Thoracic aorta (tissue), 2 donors: ENCODE data around the gene SPATS2L. TPM values are rescaled to one million over a fixed set of nuclear protein-coding genes. Genes with fewer than 3 reads are reported as not detected.

Source experiments
- ATAC-seq: fragments of 150-250 bp; one replicate; pipeline ENCODE4 v1.8.0; 2017; ENCODE audit warnings: low read depth; ENCODE audit not compliant: insufficient number of reproducible peaks, low FRiP score
- DNase-seq: peaks from one replicate; pipeline ENCODE4 v3.0.0-alpha.2; 2020; ENCODE audit warnings: low spot score
- H3K27ac ChIP-seq, 2 donors: fragments of 200-600 bp; sonication (generic); 1 replicate in 1 of 2; 2 replicates in 1 of 2; pipeline ENCODE4 v1.5.1; 2016; ENCODE audit warnings: mild to moderate bottlenecking in 2 of 2, moderate library complexity in 2 of 2
- H3K27me3 ChIP-seq: fragments of 200-600 bp; sonication (generic); replicated peaks from 2 replicates; pipeline ENCODE4 v1.6.0; 2016; ENCODE audit warnings: mild to moderate bottlenecking; ENCODE audit not compliant: insufficient read depth
- H3K36me3 ChIP-seq: fragments of 200-600 bp; sonication (generic); one replicate; pipeline ENCODE4 v1.5.1; 2016
- H3K4me1 ChIP-seq, 2 donors: fragments of 200-600 bp; sonication (generic); 1 replicate in 1 of 2; 2 replicates in 1 of 2; pipeline versions ENCODE4 v1.5.1 to v1.6.0; 2016; ENCODE audit warnings: low read depth in 2 of 2, mild to moderate bottlenecking in 1 of 2; ENCODE audit not compliant: control insufficient read depth in 1 of 2
- H3K4me3 ChIP-seq: fragments of 200-600 bp; sonication (generic); 2 replicates; pipeline ENCODE4 v1.5.1; 2016; ENCODE audit warnings: mild to moderate bottlenecking
- H3K9me3 ChIP-seq: fragments of 200-600 bp; sonication (generic); 2 replicates; pipeline ENCODE4 v1.5.1; 2016
- total RNA-seq, 2 donors: library from RNA; depleted of rRNA; stranded (reverse); fragments of >200 nt; gene quantifications; one replicate each; pipeline versions ENCODE4 v1.1.0 to v1.2.3, GENCODE V29; 2016
- TF ChIP-seq, protein P1 (sequence below): fragments of 200-600 bp; sonication (generic); IDR thresholded peaks from one replicate; pipeline ENCODE4 v1.5.1; 2019; ENCODE audit warnings: antibody characterized with exemption

Gene SPATS2L
- total RNA-seq, 2 donors from 2014 or later: 47.7 to 90.3 TPM

DNA sequence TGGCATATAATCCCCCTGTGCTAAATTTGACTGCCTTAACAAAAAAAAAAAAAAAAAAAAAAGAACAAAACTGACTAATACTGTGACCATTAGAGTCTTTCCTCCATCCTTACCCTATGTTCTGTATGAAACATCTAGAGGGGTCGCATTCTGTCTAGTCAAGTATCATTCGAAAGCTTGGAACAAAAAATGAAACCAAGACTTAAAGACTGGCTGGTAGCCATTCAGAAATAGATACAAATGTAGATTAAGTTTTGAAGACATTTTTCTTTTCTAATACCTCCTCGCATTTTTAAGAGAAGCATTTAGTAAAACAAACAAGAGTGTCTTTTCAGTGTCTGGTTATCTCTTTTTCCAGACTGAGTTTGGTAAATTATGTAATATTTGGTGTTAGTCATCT is 66.7 kb downstream of the SPATS2L start:
- H3K27me3 ChIP-seq: no peaks in the 10 kb centered on the region
- DNase-seq (no peak), ATAC-seq (no peak)
- H3K36me3 ChIP-seq: no peaks in the 10 kb centered on the region
- H3K9me3 ChIP-seq: no peaks in the 10 kb centered on the region
- H3K4me3 ChIP-seq: no peak overlapping the region
- TF ChIP-seq, protein P1, sequence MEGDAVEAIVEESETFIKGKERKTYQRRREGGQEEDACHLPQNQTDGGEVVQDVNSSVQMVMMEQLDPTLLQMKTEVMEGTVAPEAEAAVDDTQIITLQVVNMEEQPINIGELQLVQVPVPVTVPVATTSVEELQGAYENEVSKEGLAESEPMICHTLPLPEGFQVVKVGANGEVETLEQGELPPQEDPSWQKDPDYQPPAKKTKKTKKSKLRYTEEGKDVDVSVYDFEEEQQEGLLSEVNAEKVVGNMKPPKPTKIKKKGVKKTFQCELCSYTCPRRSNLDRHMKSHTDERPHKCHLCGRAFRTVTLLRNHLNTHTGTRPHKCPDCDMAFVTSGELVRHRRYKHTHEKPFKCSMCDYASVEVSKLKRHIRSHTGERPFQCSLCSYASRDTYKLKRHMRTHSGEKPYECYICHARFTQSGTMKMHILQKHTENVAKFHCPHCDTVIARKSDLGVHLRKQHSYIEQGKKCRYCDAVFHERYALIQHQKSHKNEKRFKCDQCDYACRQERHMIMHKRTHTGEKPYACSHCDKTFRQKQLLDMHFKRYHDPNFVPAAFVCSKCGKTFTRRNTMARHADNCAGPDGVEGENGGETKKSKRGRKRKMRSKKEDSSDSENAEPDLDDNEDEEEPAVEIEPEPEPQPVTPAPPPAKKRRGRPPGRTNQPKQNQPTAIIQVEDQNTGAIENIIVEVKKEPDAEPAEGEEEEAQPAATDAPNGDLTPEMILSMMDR: no peak
- H3K27ac ChIP-seq: no peak overlapping the region
- H3K4me1 ChIP-seq: peaks cover 10 to 32% of the 10 kb centered on the region in 2 donors

DNA sequence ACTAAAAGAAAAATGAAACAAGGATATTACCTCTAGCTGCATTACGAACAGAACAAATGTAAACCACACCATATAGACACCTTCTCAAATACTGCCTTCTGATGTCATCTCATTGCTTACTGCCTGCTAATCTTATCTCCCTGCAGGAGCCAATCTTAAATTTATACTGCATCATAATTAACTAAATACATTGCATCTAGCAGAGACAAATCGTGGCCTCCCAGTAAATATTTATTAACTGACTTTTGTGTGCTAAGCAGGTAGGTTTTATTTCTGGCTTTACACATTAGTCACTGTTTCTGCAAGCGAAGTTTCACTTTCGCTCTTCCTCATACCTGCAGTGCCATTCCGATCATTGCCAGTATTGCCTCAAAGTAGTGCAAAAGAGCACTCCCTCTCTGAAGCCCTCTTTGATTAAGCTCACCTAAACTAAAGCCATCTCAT is 67.5 kb downstream of the SPATS2L start:
- TF ChIP-seq, protein P1: no peak
- H3K36me3 ChIP-seq: no peaks in the 10 kb centered on the region
- H3K27ac ChIP-seq: no peak overlapping the region
- DNase-seq (no peak), ATAC-seq (no peak)
- H3K27me3 ChIP-seq: no peaks in the 10 kb centered on the region
- H3K4me3 ChIP-seq: no peak overlapping the region
- H3K4me1 ChIP-seq: peaks cover 15 to 39% of the 10 kb centered on the region in 2 donors
- H3K9me3 ChIP-seq: no peaks in the 10 kb centered on the region

DNA sequence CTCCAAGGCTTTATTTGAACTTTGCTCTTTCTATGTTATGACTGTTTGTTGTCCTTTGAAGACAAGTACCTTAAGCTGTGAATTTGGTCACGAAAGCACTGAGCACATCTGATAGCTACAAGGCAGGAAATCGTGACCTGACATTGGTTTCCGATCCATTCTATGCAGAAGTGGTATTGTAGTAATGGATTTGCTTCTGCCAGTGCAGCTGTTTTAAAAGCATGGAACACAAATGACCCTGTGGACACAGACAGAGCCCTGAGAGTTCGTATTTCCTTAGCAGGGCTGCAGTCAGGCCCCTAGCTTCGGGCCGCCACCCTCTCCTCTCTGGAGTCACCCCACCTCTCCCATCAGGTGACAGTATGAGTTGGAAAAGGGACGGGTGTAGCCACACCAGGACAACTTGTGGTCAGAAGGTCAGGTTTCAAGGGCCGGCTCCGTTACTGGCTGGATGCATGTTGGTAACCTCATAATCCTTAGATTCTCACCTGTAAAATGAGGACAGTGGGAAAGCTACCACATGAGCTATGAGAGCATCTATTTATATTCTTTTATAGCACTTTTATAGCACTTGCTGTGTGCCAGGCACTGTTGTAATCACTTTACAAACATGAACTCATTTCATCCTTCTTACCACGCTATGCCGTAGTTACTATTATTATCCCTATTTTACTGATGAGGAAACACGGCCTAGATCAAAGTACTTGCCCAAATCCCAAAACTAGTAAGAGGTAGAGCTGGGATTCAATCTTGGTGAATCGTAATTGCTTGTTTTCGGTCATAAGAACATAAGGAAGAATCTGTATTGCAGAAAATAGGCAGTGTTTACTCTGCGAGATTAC is 70.2 kb downstream of the SPATS2L start:
- DNase-seq (no peak), ATAC-seq (peak; percentile 52)
- Histone ChIP-seq H3K36me3 (no peaks in the 10 kb centered on the region), H3K4me1 (peaks cover 26 to 67% of the 10 kb centered on the region in 2 donors), H3K4me3 (no peak overlapping the region), H3K9me3 (no peaks in the 10 kb centered on the region), H3K27ac (peak overlapping the region; percentile 75 to 86), H3K27me3 (no peaks in the 10 kb centered on the region)
- TF ChIP-seq, protein P1: no peak

DNA sequence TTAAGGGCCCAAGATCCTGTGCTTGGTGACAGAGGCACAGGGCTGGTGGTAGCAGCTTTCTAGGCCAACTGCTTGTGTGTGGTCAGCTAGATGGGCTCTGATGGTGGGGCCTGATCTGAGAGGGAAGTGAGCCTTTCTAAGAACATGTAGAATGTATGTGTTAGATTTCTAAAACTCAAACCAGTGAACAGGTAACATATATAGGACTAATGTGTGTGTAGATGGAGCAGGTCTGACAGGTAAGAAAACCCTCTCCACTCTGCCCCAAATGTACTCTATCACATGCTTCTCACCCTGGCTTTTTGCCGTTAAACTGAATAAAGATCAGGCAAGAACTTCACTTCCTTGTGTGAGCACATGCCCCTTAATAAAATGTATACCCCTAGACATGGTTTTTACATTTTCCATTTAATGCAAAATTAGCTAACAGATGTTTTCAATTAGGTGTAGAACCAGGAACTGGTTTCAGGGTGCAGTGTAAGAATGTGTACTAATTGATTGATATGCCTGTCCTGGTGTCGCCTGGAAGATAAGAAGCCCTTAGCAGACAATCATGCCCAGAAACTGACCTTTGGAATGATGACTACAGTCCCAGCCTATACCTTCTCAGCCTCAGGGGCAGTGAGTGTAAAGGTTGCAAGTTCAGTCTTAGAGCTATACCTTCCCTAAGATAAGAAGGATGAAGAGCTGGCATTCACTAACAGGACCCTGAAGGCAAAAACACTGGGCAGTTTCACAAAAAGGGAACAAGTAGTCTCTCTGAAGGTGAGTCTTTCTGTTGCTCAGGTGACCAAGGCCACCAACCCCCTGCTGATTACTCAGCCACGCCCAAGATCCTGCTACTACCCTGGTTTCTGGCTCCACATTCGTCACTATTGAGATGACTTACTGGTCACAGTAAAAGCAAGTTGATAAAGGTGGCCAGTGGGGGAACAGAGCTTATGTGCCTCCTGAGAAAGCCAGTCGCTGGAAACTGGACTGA is 71.2 kb downstream of the SPATS2L start:
- no peaks in the 10 kb centered on the region for H3K9me3 ChIP-seq
- H3K4me1 ChIP-seq: peaks cover 26 to 74% of the 10 kb centered on the region in 2 donors
- H3K27me3 ChIP-seq: no peaks in the 10 kb centered on the region
- no peak for DNase-seq
- no peak for ATAC-seq
- H3K36me3 ChIP-seq: no peaks in the 10 kb centered on the region
- TF ChIP-seq, protein P1: no peak
- H3K27ac ChIP-seq: peak overlapping the region; percentile 75 to 86
- peak overlapping the region; percentile 49 for H3K4me3 ChIP-seq
